Spleen (tissue), 7 donors: ENCODE measurements around the gene ST7.

Experiments
- CTCF ChIP-seq, 11 experiments: fragments of 200-600 bp in 7 of 11; fragments of 450-650 bp in 4 of 11; sonication (generic) in 4 of 11; IDR thresholded peaks in 8 of 11; conservative IDR thresholded peaks in 3 of 11; 1 replicate in 7 of 11; 2 replicates in 4 of 11; pipeline versions ENCODE4 v1.4.0 to v1.8.0; 2016 to 2021; ENCODE audit warnings: antibody characterized with exemption in 11 of 11, inconsistent platforms in 4 of 11, mild to moderate bottlenecking in 1 of 11
- POLR2A ChIP-seq, 3 donors: fragments of 450-650 bp; IDR thresholded peaks; one replicate each; pipeline ENCODE4 v1.5.1; 2017; ENCODE audit warnings: antibody characterized with exemption in 3 of 3, mild to moderate bottlenecking in 1 of 3
- POLR2AphosphoS5 ChIP-seq, 3 donors: sonication (generic); formaldehyde crosslinking; IDR thresholded peaks; one replicate each; pipeline ENCODE4 v1.5.1; 2017; ENCODE audit warnings: antibody characterized with exemption in 3 of 3
- donor health status: DM: no; HTN: no; CAD: no; lungs with moderate emphysema.
- donor health status: DM: no; HTN: no; CAD: no.
- donor health status: DM: no; HTN: no; CAD: no.

- no peak for TF ChIP-seq CTCF (IDR thresholded peaks at IDR 0.05 in 8 of 11, conservative IDR thresholded peaks at IDR 0.05 in 3 of 11)
- no peak for TF ChIP-seq POLR2AphosphoS5 (IDR thresholded peaks at IDR 0.05)
- TF ChIP-seq POLR2A (IDR thresholded peaks at IDR 0.05) = no peak
These were observed 169.2 kb downstream of the ST7 start for GRCh38 chr7:117122536-117122935.
